Measurements from ENCODE around the gene ERICH4.

DNA sequence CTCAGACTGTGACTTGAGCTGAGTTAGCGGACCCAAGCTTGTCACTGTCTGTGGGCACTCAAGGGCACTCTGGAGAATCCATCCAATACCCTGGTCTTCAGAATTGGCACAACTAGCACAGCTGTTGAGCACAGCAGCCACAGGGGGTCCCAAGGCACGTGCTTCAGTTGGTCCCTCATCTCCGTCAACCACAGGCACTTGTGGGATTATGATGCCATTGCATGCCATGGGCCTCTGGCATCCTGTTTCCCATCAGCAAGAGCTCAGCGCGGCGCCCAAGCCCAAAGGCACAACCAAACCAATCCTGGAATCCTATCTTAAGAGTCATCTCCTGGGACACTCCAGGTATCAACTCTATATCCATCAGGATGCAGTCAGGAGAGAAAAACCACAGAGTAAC lies 12.0 kb upstream of the ERICH4 start:
- TF ChIP-seq, protein P1, sequence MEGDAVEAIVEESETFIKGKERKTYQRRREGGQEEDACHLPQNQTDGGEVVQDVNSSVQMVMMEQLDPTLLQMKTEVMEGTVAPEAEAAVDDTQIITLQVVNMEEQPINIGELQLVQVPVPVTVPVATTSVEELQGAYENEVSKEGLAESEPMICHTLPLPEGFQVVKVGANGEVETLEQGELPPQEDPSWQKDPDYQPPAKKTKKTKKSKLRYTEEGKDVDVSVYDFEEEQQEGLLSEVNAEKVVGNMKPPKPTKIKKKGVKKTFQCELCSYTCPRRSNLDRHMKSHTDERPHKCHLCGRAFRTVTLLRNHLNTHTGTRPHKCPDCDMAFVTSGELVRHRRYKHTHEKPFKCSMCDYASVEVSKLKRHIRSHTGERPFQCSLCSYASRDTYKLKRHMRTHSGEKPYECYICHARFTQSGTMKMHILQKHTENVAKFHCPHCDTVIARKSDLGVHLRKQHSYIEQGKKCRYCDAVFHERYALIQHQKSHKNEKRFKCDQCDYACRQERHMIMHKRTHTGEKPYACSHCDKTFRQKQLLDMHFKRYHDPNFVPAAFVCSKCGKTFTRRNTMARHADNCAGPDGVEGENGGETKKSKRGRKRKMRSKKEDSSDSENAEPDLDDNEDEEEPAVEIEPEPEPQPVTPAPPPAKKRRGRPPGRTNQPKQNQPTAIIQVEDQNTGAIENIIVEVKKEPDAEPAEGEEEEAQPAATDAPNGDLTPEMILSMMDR (IDR thresholded peaks at IDR 0.05): no peak
- TF ChIP-seq ZFX (IDR thresholded peaks at IDR 0.05; ENCODE audit: borderline replicate concordance): no peak

Measured in 22Rv1 (cell line).